GM18508 (cell line): ENCODE data around the gene UBA3.

Experiments
- ATAC-seq: cut with Tn5 transposase; IDR thresholded peaks from one replicate; pipeline ENCODE4 v1.9.1; 2021; ENCODE audit warnings: moderate number of reproducible peaks; ENCODE audit not compliant: insufficient read depth, unreplicated experiment

UBA3 gene

DNA sequence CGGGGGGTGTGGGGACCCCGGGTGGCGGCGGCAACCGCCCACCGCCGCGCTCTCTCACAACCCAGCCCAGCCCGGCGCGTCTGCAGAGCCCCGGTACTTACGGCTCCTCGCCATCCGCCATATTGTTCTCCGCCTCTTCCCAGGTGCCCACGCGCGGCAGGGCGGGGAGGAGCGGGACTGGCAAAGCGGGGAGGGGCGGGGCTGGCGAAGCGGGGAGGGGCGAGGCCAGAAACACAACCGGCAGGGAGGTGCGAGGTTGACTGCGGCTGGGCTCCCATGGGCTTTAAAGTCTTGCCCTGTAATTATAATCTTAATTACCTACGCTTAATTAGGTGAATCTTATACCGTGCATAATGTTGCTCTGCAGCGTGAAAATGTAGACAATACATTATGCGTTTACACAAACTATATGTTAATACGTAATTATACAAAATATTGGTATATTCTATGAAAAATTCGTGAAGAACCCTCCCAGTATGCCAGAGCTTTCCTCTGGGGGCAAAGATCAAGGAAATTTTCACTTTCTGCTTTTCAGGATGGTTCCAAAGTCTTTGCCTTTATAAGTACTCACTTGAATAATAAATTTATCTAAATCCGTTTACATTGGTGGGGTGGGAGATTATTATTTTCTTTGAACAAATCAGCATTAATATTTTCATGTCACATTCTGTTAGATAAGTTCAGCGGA lies at the start of gene UBA3:
TSS of gene UBA3 (minus strand) at position 133 of the 688 bp plus-strand sequence. CDS start at position 121, 12 bp downstream.
- ATAC-seq: peak; percentile 23

DNA sequence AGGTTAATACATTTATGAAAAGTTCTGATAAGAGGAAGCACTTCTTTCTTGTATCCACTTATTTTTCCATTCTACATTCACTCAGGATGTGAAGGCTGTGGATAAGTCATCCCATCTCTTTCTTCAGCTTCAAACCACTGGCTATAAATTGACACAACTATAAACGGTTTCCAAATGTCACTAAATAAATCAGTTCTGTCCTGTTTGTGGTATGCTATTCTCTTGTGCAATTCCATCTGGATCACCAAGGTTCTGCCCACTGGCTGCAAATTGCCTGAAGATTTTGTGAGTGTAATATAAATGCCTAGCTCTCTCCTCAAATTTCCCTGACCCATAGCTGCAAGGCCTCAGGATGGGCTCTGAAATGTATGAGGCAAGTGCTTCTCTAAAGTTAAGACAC lies 49.4 kb upstream of the UBA3 start:
- ATAC-seq: no peak

DNA sequence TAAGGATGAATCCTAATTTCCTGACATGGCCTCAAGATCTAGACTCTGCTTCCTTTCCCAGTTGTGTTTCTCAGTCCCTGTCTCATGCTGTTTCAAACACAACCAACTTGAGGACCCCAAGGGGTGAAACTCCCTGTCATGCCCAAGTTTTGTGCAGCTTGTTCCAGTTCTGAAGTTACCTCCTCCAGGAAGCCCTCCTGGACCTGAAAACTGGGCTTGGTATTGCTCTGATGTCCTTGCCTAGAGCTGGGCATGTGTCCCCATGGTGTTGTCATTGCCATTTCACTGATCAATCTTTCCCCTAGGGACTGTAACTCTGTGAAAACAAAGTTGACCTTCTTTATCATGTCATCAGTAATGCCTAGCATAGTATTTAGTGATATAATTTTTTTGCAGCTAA lies 48.3 kb upstream of the UBA3 start:
- ATAC-seq: no peak

DNA sequence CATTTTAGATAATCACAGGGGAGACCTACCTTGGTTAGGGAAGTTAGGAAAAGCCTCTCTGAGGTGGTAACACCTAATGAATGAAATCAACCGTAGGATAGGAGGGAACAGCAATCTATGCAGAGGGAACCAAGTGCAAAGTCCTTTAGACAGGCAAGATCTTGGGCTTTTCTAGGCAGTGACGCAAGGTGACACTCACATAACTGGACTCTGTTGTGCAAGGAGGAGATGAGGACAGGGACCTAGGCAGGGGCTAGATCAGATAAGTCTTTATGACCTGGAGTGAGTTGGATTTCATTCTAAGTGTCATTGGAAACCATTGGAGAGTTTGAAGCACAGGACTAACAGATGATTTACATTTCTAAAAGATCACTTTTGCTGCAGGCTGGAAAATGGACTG lies 46.8 kb upstream of the UBA3 start:
- ATAC-seq: no peak

DNA sequence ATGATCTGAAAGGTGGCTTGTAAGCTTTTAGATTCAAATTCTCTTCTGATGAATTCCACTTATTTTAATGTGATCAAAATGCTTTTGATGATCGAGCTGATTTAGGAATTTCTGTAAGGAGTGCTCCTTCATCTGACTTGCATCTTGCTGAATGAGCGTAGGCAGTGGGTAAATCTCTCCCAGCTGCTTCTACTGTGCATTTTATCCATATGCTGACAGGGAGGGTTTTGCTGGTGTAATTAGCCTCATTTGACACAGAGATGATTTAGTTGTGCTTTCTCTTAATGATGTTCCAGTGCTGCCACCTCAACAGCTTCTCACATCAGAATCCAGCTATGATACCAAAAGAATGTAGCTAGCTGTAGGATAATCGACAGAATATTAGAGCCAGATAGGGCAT lies 46.1 kb upstream of the UBA3 start:
- ATAC-seq: no peak

DNA sequence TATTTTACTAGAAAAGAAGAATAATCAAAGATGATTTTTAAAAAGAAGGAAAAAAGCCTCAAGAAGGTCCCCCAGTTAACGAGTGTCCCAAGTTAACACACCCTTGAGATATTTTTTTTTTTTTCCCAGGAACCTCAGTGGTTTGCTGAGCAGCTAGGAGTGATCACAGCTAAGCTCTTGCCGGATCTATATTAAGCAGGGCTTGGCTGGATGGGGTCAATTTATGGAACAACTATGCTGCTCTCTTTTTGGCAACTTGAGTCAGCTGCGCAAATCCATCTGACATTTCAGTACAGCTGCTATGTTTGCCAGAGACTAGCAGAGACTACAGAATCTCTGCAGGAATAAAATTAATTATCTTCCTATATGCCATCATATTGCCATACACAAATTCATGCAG lies 42.2 kb upstream of the UBA3 start, which contains the start of gene LMOD3:
TSS of gene LMOD3 (minus strand) at position 193 of the 400 bp plus-strand sequence. CDS start 209 bp downstream, outside the sequence.
- ATAC-seq: no peak

DNA sequence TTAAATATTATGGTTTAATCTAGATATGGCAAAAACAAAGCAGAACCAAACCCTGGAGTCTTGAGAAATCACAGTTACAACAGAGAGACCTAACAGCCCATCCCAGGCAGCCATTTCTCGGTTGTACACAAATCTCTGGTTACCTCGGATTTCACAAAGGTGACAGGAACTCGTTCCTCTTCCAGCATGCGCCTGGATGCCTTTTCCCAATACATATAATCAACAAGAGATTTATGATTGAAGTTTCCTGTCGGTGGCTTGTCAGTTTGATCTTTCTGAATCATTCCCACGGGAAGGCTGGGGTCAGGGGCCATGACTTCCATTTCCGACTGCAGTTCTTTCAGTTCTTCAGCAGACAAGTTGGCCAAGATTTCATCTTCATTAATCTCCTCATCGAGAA lies 41.8 kb upstream of the UBA3 start:
- no peak for ATAC-seq

DNA sequence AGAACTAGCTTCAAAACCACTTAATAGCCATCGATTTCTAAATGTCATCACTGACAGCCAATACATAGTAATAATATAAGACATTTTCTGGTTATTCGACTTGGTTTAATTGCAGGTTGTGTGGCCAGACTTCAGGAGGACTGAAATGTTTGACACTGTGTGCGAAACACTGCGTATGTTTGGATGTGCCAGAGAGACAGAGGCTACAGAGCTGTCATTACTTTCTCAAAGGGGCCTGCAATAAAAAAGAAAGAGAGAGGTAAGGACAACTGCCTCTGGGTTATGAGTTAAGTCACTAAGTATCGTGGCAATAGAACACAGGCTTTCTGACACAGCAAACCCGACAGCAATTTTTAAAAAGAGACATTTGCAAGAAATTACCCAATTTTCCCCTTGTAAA lies 41.3 kb upstream of the UBA3 start:
- ATAC-seq: no peak

DNA sequence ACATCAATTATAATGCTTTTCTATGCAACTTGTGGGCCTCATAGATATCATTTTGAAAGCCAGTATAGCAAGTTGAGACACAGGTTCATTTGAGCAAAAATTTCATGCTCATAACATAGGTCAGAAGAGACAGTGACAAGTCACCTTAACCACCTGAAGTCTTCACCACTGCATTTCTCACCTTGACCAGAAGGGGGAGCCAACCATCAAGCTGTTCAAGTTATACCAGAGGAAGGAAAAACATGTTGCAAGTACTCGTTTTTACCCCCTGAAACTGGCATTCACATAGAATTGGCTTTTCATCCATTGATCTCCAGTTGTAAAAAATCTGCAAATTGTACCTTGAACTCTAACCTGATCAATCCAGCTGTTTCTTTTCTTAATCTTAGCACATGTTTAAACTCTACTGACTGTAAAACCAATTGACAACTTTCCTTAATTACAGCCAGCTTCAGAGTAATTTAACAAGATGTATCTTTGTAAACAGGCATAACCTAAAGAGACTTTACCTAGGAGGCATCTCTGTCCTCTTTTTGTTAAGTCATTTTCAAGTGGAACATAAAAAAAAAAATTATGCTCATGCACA lies 40.8 kb upstream of the UBA3 start:
- peak; percentile 72 for ATAC-seq

DNA sequence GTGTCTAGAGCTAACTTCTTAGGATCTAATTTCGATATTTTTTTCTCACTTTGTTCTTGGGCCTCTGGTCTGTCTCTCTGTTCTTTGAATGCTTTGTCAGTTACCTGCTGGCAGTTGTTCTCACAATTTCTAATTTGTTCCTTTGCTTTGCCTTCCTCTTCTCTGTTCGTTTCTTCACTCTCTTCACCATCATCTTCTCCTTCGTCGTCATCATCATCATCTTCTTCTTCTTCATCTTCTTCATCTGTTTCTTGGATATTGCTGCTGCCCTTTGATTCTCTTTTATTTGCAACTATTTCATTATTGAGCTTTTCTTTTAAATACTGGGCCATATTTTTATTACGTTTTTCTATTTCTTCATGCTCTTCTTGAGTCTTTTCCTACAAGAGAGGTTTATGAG lies 39.5 kb upstream of the UBA3 start:
- no peak for ATAC-seq

DNA sequence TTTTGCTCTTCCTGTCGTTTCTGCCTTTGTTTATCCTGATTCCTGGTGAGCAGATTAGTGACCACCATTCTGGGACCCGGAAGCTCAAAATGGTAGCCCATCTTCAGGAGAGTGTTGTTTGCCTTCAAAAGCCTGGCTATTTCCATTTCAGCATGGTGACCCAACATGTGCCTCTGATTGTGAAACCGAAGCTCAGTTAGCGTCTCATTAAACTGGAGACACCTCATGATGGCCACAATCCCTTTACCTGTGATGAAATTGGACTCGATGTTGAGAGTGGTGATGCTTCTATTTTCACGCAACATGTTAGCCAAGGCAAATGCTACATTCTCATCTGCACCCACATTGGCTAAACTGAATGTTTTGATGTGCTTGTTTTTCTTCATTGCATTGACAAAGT lies 39.0 kb upstream of the UBA3 start:
- ATAC-seq: no peak

DNA sequence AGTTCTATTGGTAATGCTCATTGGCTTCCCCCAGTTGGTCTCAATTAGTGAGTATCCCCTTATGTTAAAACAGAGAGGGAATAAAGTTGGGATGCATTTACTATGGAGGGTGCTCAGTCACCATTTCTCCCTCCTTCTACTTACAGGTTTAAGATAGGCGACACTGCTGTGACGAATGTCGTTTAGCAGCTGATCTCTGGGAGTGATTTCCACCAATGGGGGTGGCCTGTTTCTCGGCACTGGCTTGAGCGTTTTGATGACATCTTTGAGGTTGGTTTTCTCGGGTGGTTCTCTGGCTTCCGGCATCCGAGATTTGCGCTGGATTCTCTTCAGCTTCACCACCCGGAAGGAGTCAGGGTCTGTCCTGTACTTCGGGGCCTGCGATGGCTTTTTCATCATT lies 38.4 kb upstream of the UBA3 start:
- no peak for ATAC-seq

DNA sequence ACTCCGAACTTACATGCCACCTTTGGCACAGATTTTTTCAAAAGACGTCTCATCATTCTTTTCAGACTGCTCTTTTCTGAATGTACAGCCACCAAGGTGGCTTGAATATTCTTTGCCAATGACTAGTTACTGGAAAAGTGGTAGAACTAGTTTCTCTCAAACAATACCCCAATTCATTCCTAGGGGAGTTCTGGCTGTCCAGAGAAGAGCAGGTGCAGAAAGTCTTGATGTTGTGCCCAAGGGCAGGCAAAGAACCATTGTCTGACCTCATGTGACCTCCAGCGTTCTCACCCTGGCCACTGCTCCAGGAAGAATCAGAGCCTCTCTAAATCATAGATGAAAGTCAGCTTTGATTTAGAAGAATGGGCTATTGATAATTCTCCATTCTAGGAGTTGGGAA lies 36.7 kb upstream of the UBA3 start:
- no peak for ATAC-seq

DNA sequence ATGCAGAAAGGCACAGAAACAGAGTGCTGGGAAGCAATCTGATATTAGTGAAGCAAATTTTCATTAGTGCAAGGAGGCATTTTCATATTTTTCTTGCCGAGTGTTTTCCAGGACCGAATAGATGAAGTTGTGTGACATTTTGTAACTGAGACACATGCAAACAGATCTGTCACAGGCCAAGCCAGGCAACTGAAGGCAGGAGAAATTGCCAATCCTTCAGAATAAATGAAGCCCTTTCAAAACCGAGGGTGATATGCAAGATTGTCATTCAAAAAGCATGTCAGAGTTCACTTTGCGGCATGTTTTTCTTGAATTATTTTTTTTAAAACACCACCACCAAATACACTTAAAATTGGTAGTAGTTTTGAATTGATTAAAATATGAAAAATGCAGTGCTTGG lies 36.0 kb upstream of the UBA3 start:
- ATAC-seq: no peak

DNA sequence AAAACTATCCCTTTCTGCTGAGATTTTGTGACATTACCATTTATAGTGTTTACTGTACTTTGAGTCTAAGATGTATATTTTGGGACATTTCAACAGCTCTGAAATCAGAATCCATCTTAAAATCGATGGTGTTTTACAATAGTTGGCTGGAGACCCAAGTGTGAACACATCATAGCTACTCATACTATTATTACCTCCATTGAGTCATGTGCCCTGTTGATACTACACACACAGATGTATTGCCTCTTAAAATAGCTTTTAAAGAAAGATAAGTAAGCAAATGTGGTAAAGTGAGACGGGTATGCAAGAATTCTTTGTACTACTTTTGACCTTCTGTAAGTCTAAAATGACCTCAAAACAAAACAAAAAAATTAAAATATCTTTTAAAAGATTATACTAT lies 35.6 kb upstream of the UBA3 start:
- ATAC-seq: no peak

DNA sequence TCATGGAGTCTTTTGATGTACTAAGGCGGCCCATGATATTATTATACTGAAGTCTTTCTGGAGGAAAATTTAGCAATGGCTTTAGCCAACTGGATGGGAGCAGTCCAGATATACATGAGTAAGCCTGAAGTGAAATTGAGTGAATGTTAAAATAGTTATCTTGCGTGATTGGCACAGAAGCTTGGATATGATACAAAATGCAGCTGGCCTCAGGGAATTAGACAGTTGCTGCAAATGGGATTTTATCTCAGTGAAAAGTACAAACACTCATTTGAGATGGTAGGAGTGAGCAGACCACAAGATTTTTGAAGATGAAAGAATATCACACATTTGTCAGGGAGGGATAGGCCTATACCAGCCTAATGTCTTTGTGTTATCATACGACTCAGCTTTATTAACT lies 33.4 kb upstream of the UBA3 start:
- no peak for ATAC-seq

DNA sequence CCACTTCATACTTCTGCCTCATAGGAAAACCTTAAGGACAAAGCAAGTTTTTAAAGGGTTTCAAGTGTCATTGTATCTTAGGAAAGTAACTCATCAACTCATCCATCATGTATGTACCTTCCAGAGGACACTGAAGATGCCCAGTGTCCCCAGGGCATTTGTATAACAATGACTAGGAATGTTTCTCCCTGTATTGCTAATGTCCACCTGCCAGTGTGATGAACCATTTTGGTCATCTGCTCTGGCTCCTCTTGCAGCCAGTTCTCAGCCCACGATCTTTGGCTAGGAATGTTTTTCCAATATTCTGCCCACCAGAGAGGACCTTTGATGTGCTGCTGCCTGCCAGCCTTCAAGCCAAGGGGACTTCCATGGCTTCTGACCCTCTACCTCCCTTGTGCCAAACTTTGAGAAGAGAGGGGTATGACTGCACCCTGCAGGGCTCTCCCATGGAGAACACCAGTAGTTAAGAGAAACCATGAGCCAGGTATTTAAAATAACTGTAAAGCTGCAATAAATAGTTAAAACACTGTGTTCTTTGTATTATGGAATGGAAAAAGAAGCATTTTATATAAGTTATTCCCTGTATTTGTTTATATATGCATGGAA lies 30.9 kb upstream of the UBA3 start:
- no peak for ATAC-seq

DNA sequence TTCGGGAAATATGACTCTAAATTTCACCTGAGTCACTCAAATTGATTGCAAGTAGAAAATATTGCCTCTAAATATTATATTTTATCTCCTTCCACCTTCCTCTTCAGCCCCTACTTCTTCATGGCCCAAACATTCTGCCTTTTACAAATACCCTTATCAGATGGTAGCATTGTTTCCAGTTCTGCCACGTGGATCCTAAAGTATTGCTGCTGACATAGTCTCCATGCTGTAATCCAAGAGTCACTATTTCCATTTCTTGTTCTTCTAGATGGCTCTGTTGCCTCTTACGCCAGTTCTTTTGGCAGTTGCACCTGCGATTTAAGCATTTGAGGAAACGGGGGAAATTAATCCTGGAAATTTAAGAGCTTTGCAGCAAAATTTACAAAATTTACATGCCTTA lies 28.6 kb upstream of the UBA3 start:
- no peak for ATAC-seq

DNA sequence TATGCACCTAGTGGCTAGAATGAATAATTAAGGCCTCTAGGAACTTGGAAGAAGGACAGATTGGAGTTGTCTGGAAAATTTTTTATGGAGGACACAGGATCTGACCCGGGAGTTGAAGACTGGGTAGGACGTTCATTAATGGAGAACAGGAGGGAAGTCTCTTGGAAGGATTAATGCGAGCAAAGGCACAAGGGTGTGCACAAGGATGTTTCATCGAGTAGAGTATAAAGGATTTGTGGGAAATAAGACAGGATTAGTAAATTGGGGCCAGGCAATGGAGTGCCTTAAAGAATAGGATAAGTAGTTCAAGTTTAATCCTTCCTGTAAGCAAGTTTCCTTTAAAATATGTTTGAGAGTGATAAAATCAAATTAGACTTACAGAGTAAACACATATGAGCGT lies 27.7 kb upstream of the UBA3 start:
- no peak for ATAC-seq

DNA sequence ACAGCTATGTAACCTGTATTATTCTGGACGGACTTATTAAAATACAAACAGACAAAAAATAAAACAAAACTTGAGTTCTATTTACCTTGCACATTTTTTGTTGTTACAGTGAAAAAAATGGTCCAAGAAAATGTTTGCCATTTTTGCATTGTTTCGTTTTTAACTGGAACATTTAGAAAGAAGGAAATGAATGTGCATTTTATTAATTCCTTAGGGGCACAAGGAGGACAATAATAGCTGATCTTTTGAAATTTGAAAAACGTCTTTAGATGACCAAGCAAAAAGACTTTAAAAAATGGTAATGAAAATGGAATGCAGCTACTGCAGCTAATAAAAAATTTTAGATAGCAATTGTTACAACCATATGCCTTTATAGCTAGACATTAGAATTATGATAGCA lies 25.2 kb upstream of the UBA3 start:
- ATAC-seq: no peak

DNA sequence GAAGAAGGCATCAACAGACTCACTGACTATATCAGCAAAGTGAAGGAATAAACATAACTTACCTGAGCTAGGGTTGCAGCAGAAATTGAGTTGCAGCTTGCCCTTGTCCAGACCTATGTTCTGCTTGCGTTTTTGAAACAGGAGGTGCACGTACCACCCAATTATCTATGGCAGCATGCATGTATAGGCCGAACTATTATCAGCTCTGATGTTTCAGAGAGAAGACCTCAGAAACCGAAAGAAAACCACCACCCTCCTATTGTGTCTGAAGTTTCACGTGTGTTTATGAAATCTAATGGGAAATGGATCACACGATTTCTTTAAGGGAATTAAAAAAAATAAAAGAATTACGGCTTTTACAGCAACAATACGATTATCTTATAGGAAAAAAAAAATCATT lies 24.4 kb upstream of the UBA3 start:
- no peak for ATAC-seq

DNA sequence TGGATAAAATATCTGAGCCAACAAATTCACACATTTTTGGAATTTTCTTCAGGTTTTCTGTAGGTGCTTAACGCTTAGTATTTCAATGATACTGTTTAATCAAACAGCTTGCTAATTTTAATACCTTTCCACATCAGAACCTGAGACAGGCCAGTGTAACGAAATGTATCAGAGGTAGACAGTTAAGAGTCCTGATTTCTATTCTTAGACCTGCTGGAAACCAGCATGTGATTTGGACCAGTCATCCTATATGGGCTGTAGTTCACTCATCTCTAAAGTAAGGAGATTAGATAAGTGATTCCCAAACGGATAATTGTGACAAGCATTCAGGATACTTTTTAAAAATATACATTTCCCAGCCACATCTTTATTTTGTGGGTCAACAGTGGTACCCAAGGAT lies 23.0 kb upstream of the UBA3 start:
- no peak for ATAC-seq
